ENCODE measurements around the gene STEAP3.
"Not testable (repeated sequence)": the region's sequence is repeated elsewhere in the genome, so short reads cannot be mapped to it uniquely, and the experiment has no call there.

The STEAP3 gene

GRCh38 chr2:119261493-119262225 lies 38.0 kb downstream of the STEAP3 start:
- DNase-seq (ENCODE audit: low read depth in 1 of 2, low spot score in 1 of 2) = no peak

DNA sequence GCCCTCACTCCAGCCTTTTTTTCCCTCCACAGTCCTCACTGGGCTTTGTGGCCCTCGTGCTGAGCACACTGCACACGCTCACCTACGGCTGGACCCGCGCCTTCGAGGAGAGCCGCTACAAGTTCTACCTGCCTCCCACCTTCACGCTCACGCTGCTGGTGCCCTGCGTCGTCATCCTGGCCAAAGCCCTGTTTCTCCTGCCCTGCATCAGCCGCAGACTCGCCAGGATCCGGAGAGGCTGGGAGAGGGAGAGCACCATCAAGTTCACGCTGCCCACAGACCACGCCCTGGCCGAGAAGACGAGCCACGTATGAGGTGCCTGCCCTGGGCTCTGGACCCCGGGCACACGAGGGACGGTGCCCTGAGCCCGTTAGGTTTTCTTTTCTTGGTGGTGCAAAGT lies 39.4 kb downstream of the STEAP3 start:
- no peak for DNase-seq (ENCODE audit: low read depth in 1 of 2, low spot score in 1 of 2)

GRCh38 chr2:119263656-119264055 lies 40.0 kb downstream of the STEAP3 start:
- DNase-seq (ENCODE audit: low read depth in 1 of 2, low spot score in 1 of 2) = no peak

DNA sequence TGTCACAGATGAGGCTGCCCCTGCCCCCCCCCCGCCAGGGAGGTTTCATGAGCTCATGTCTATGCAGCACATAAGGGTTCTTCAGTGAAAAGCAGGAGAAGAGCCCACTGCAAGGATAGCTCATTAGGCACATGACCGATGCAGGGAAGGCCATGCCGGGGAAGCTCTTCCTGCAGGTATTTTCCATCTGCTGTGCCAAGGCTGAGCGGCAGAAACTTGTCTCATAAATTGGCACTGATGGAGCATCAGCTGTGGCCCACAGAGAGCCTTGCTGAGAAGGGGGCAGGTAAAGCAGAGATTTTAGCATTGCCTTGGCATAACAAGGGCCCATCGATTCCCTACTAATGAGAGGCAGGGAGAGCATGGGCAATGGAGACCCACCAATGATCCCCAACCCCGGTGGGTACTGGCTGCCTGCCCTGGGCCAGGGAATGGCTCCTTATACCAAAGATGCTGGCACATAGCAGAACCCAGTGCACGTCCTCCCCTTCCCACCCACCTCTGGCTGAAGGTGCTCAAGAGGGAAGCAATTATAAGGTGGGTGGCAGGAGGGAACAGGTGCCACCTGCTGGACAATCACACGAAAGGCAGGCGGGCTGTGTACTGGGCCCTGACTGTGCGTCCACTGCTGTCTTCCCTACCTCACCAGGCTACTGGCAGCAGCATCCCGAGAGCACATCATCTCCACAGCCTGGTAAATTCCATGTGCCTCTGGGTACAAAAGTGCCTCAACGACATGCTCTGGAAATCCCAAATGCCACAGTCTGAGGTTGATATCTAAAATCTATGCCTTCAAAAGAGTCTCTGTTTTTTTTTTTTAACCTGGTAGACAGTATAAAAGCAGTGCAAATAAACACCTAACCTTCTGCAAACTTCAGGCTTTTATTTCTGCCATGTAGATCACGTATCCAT lies 41.4 kb downstream of the STEAP3 start:
- DNase-seq (ENCODE audit: low read depth in 1 of 2, low spot score in 1 of 2) = no peak

GRCh38 chr2:119265693-119266066 lies 42.0 kb downstream of the STEAP3 start:
- DNase-seq (ENCODE audit: low read depth in 1 of 2, low spot score in 1 of 2) = no peak

DNA sequence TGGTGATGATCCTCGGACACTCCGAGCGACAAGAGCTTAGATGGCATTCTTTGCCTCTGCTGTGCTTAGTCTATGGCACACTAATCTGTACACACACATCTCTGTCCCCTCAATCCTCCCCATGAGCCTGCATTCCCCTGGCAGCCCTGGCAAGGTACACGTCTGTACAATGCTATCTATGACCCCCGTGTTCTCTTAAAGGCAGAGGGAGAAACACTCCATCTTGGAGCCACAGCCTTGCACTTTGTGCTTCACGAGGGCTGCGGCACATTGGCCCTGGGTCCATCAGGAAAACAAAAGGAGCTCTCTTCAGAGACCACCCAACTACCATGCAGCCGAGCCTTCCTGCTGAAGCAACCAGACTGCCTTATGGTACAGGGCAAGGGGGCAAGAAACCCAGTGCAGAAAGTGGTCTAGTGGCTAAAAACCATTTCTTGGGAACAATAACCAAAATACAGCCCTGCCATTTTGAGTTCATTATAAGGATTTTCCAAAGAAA lies 42.5 kb downstream of the STEAP3 start:
- no peak for DNase-seq (ENCODE audit: low read depth in 1 of 2, low spot score in 1 of 2)

DNA sequence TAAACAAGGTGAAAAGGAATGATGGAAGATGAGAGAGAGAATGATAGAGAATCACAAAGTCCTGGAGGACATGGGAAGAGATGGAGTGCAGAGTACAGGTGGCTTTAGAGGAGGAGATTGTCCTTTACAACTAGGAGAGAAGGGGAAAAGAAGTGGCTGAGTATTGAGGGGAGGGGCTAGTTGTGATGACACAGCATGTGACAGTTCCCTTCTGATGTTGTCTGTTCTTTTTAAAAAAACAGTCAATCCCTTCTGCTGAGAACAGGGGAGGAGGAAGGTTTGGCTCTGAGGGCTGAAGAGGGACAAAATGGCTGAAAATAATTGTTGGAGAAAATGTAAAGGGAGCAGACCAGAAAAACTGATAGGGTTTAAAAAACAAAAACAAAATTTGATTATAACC lies 44.0 kb downstream of the STEAP3 start:
- no peak for DNase-seq (ENCODE audit: low read depth in 1 of 2, low spot score in 1 of 2)

- no peak for DNase-seq (ENCODE audit: low read depth in 1 of 2, low spot score in 1 of 2)
These were observed 53.2 kb downstream of the STEAP3 start for GRCh38 chr2:119276864-119277263.

DNA sequence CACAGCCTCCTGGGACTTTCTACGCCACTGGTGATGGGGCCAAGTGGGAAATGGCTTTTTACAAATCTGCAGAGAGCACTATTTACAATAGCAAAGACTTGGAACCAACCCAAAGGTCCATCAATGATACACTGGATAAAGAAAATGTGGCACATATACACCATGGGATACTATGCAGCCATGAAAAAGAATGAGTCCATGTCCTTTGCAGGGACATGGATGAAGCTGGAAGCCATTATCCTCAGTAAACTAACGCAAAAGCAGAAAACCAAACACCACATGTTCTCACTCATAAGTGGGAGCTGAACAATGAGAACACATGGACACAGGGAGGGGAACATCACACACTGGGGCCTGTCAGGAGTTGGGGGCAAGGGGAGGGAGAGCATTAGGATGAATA lies 54.8 kb downstream of the STEAP3 start:
- DNase-seq (ENCODE audit: low read depth in 1 of 2, low spot score in 1 of 2) = not testable (repeated sequence)

DNA sequence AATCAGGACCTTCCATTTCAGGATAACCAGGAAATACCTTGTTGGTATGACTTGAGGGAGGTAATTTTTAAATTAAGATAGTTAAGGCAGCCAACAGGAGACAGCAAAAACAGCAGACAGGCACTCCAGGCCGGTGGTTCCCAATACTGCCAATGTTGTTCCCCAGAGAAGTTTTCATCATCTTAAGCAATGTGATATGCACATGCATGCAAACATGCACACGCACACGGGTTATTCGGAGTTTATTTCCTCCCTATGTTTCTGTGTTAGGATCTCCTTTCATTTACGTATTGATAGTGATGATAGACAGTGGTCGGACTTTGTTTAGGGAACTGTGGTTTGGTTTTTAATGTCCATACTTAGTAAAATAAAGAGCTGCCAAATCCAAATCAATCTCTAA lies 55.3 kb downstream of the STEAP3 start:
- DNase-seq (ENCODE audit: low read depth in 1 of 2, low spot score in 1 of 2) = no peak

DNA sequence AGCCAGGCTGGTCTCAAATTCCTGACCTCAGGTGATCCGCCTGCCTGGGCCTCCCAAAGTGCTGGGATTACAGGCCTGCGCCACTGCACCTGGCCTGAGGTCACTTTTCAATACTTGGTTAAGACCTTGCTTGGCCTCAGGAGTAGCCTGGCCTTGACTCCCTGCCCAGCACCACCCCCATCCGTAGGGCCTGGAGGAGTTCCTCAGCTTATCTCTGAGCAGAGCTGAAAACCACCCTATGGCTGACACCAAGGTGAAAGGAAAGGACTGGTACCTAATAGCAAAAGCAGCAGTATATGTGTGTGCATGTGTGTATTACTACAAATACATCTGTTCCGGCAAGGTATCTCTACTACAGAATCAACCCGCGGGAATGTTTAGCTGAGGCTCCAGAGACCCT lies 56.0 kb downstream of the STEAP3 start:
- DNase-seq (ENCODE audit: low read depth in 1 of 2, low spot score in 1 of 2) = no peak

GRCh38 chr2:119280680-119281079 lies 57.0 kb downstream of the STEAP3 start:
- no peak for DNase-seq (ENCODE audit: low read depth in 1 of 2, low spot score in 1 of 2)

DNA sequence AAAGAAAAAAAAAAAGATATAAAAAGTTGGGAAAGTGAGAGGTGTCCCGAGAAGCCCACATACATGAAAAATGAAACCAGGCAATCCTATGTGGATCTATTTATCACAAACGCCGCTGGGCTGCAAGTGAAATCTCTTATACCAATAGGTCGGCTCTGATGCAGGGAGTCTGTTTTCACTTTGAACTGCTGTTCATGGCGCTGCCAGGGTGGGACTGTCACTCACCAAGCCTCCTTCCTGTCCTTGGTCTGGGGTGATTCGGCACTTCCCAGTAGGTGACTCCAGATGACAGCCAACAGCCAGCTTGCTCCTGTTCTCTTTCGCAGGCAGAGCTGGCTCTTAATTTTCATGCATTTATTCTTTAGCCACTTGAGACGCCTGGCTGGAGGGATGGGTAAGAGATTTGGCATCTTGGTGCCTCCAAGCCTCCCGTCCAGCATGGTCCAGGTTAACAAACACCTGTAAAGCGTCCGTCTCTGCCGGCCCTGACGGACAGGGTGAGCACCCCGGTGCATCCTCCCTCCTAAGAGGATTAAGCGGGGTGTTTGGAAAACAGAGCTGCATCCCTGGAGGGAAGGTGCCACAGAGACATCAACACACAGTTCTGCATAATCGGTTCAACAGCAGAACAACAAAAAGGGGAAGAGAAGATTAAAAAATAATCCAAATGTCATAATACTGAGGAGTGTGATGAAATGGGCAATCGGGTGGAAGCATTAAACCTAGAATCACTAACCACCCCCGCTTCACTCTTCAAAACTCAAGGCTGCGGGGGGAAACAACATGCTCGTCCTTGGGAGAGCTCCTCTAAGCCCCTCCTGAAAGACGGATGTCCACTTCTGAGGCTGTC lies 58.7 kb downstream of the STEAP3 start:
- no peak for DNase-seq (ENCODE audit: low read depth in 1 of 2, low spot score in 1 of 2)

DNA sequence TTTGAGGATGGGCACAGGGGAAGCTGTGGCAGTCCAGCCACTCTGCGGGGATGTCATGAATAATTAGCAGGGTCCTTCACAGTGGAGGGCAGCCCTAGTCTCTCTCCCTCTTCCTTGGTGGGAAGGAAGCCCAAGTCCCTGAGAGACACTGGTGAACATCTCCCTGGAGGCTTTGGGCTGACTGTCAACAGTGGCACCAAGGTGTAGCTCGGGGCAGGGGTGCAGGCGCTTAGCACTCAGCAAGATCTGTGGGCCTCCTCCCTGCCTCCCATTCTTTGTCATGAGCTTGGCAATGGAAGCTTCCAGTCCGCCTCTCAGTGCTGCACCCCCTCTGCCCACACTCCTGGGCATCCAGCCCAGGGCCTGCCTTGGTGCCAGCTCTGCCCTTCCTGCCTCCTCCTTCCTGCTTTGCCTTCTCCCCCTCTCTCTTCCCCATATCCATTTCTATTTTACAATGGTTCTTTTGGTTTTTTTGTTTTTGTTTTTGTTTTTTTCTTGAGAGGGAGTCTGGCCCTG lies 59.4 kb downstream of the STEAP3 start:
- no peak for DNase-seq (ENCODE audit: low read depth in 1 of 2, low spot score in 1 of 2)

GRCh38 chr2:119283873-119284331 lies 60.3 kb downstream of the STEAP3 start:
- DNase-seq (ENCODE audit: low read depth in 1 of 2, low spot score in 1 of 2) = no peak

GRCh38 chr2:119286661-119287060 lies 63.0 kb downstream of the STEAP3 start:
- DNase-seq (ENCODE audit: low read depth in 1 of 2, low spot score in 1 of 2) = no peak

- no peak for DNase-seq (ENCODE audit: low read depth in 1 of 2, low spot score in 1 of 2)
These were observed 64.9 kb downstream of the STEAP3 start for GRCh38 chr2:119288576-119288975.

- no peak for DNase-seq (ENCODE audit: low read depth in 1 of 2, low spot score in 1 of 2)
These were observed 65.5 kb downstream of the STEAP3 start for GRCh38 chr2:119289093-119289492.

- no peak for DNase-seq (ENCODE audit: low read depth in 1 of 2, low spot score in 1 of 2)
These were observed 66.0 kb downstream of the STEAP3 start for GRCh38 chr2:119289642-119290041.

DNA sequence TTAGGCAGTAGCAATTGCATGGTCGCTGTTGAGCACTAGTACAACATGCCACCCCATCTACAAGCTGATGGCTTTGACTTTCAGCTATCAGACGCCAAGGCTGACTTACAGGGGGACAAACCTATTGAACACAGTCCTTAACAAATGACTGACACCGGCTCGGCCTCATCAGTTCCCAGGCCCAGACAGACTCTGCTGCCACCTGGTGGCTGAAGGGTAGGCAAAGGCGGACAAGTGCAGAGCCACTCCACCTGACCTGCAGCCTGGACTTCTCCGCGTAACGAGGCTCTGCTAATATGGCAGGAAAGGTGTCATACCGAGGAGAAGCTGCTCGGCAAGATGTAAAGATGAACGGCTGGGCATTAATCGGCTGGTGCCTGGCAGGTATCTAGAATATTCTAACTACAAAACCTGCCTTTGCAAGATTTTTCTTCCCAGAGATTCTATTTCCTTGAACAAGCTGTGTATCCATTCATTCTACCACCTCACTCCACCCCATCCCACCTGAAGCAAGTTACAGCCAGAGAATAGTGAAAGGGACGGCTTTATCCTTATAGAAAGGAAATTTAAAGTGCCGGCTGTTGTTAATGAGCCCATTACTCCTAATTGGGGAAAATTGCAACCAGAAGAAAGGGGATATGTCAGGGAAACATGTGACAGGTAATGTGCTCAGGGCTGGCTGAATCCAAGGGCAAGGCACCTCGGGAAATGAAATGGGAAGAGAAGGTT lies 67.4 kb downstream of the STEAP3 start:
- DNase-seq (ENCODE audit: low read depth in 1 of 2, low spot score in 1 of 2) = peak; percentile 33 to 60

All from activated T-helper 1 cell treated with anti-CD3 and anti-CD28 coated beads, Interleukin-2, amount 50 U/mL, for 16 hours (primary cell).